Kidney capillary endothelial cell (primary cell): ENCODE data around the gene RAD9A.

Source experiments
- DNase-seq: peaks from one replicate; pipeline ENCODE4 v3.0.0-alpha.2; 2018; ENCODE audit warnings: low spot score

Gene RAD9A

GRCh38 chr11:67357831-67358670 lies 33.7 kb upstream of the RAD9A start:
- no peak for DNase-seq

GRCh38 chr11:67364169-67364568 lies 27.6 kb upstream of the RAD9A start:
- no peak for DNase-seq

- DNase-seq: no peak
These were observed 26.7 kb upstream of the RAD9A start for GRCh38 chr11:67364783-67365722.

GRCh38 chr11:67365736-67366444 lies 25.9 kb upstream of the RAD9A start:
- DNase-seq: no peak

GRCh38 chr11:67366546-67366945 lies 25.2 kb upstream of the RAD9A start:
- DNase-seq: no peak

- DNase-seq: no peak
These were observed 24.6 kb upstream of the RAD9A start for GRCh38 chr11:67366961-67367760.

- DNase-seq: no peak
These were observed 24.0 kb upstream of the RAD9A start for GRCh38 chr11:67367761-67368227.

GRCh38 chr11:67368621-67369020 lies 23.2 kb upstream of the RAD9A start:
- DNase-seq: no peak

GRCh38 chr11:67369275-67369674 lies 22.5 kb upstream of the RAD9A start:
- no peak for DNase-seq

- no peak for DNase-seq
These were observed 21.9 kb upstream of the RAD9A start for GRCh38 chr11:67369801-67370284.

- DNase-seq: no peak
These were observed 21.3 kb upstream of the RAD9A start for GRCh38 chr11:67370351-67371076.

- no peak for DNase-seq
These were observed 20.4 kb upstream of the RAD9A start for GRCh38 chr11:67371189-67371910.

GRCh38 chr11:67371911-67372320 lies 19.9 kb upstream of the RAD9A start:
- DNase-seq: no peak

GRCh38 chr11:67372321-67372992 lies 19.3 kb upstream of the RAD9A start:
- DNase-seq: no peak

- no peak for DNase-seq
These were observed 18.7 kb upstream of the RAD9A start, which contains the start of gene CLCF1 for GRCh38 chr11:67372993-67373647. CLCF1 (minus strand) TSS chr11:67373598; CDS start chr11:67373539, 59 bp downstream.

- peak; percentile 85 for DNase-seq
These were observed 17.9 kb upstream of the RAD9A start for GRCh38 chr11:67373648-67374570.

GRCh38 chr11:67374571-67375281 lies 17.1 kb upstream of the RAD9A start:
- no peak for DNase-seq
